Activated CD4-positive, alpha-beta memory T cell treated with anti-CD3 and anti-CD28 coated beads for 36 hours (primary cell): ENCODE results near the gene CFAP54. TPM values are rescaled to one million over a fixed set of nuclear protein-coding genes. Genes with fewer than 3 reads are reported as not detected.

Source experiments
- CTCF ChIA-PET: fragments of 350-600 bp; sonication (Branson Sonifier 250); formaldehyde crosslinking; loops from one replicate; lab custom pipeline; 2021; ENCODE audit warnings: antibody characterized with exemption, inconsistent platforms; lab: Charles Lee
- POLR2A ChIA-PET: fragments of 350-600 bp; sonication (Branson Sonifier 250); formaldehyde crosslinking; loops from one replicate; lab custom pipeline; 2021; ENCODE audit warnings: antibody characterized with exemption; lab: Charles Lee
- DNase-seq: peaks from one replicate; pipeline ENCODE4 v3.0.0-alpha.2; 2020
- H3K27ac Mint-ChIP-seq: one replicate; pipeline ENCODE4 v1.8.0; 2021; ENCODE audit warnings: mixed read lengths
- H3K27me3 Mint-ChIP-seq: one replicate; pipeline ENCODE4 v1.8.0; 2021; ENCODE audit warnings: mixed read lengths
- H3K36me3 Mint-ChIP-seq: one replicate; pipeline ENCODE4 v1.8.0; 2021; ENCODE audit warnings: mixed read lengths
- H3K4me1 Mint-ChIP-seq: one replicate; pipeline ENCODE4 v1.8.0; 2021; ENCODE audit warnings: low read depth, mixed read lengths
- H3K4me3 Mint-ChIP-seq: one replicate; pipeline ENCODE4 v1.8.0; 2021; ENCODE audit warnings: mild to moderate bottlenecking, mixed read lengths
- H3K9me3 Mint-ChIP-seq: one replicate; pipeline ENCODE4 v1.8.0; 2021; ENCODE audit warnings: mixed read lengths
- intact Hi-C: fragments of 100-400 bp; cut with micrococcal nuclease; formaldehyde crosslinking; loops from one replicate; pipeline ENCODE4 v1.15.1; 2023
- total RNA-seq, 2 experiments: library from RNA; stranded (reverse); gene quantifications; one replicate each; pipeline ENCODE4 v1.2.3, GENCODE V29; 2021

The CFAP54 gene
- total RNA-seq, 2 experiments from 2014 or later = 0.31 to 0.33 TPM

DNA sequence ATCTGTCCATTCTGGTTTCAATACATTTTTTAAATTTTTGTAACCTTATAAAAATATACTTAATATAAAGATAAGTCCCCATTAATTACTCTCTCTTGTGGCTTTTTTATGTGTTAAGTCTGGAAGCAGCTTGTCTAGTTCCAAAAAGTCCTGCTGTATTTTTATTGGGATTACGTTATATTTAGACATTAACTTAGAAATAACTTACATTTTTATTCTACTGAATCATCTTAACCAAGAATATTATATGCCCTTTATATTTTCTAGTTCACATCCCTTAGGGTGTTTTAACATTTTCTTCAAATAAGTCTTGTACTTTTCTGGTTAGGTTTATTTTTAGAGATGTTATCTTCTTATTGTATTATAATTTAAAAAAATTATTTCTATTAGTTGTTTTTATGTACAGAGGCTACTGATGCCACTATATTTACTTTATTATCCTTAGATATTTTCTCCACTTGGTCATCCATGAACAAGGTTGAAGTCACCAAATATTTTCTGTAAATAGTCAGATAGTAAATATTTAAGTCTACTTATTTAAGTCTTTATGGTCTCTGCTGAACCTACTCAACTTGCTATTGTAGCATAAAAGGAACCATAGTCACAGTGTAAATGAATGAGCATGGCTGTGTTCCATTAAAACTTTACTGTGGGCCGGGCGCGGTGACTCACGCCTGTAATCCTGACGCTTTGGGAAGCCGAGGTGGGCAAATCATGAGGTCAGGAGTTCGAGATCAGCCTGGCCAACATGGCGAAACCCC, 285.3 kb downstream of the CFAP54 start:
- intact Hi-C loops = no loop called here
- ChIA-PET POLR2A (no interaction called here), CTCF (no interaction called here)
- H3K36me3 Mint-ChIP-seq = no peaks in the 10 kb centered on the region
- H3K27me3 Mint-ChIP-seq = peaks cover 2% of the 10 kb centered on the region
- no peak overlapping the region for H3K27ac Mint-ChIP-seq
- H3K4me3 Mint-ChIP-seq = no peak overlapping the region
- no peaks in the 10 kb centered on the region for H3K4me1 Mint-ChIP-seq
- no peaks in the 10 kb centered on the region for H3K9me3 Mint-ChIP-seq
- no peak for DNase-seq

DNA sequence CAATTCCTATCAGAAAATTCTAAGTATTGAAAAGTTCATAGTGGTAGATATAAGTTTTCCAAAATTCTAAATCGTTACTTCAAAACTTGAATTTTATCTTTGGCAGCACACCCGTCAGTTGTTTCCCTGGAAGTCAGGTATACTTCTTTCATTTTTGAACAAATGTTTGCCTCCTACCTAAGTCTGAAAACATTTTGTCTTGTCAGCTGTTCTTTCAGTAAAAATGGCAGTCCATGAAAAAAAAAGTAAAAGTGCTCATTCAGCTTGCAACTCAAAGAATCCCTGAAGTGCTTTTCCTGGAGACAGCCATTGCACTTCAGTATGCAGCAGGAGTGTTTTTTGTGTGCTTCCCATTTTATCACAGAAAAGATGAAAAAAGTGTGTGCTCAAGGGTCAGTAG, 287.5 kb downstream of the CFAP54 start:
- intact Hi-C loops = no loop called here
- Mint-ChIP-seq H3K4me1 (no peaks in the 10 kb centered on the region), H3K36me3 (no peaks in the 10 kb centered on the region), H3K27me3 (peaks cover 2% of the 10 kb centered on the region), H3K27ac (no peak overlapping the region), H3K4me3 (no peak overlapping the region), H3K9me3 (no peaks in the 10 kb centered on the region)
- ChIA-PET CTCF (no interaction called here), POLR2A (no interaction called here)
- no peak for DNase-seq

DNA sequence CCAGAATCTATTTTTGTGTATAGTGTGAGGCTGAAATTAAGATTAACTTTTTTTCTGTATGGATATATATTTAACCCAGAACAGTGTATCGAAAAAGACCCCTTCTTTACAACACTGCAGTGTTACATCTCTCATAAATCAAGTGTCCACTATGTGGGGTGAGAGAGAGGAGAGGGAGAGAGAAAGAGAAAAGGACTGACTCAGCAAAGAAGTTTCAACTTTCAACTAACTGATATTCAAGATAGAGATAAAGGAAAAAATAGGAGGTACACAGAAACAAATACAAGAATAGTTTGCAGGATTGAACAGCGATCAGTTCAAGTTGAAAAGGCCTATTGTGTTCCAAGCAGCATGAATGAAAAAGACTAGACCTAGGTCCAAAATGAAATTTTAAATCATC, 291.0 kb downstream of the CFAP54 start:
- no peaks in the 10 kb centered on the region for H3K36me3 Mint-ChIP-seq
- CTCF ChIA-PET = no interaction called here
- H3K4me1 Mint-ChIP-seq = no peaks in the 10 kb centered on the region
- peaks cover 2% of the 10 kb centered on the region for H3K27me3 Mint-ChIP-seq
- no peak overlapping the region for H3K4me3 Mint-ChIP-seq
- no peaks in the 10 kb centered on the region for H3K9me3 Mint-ChIP-seq
- intact Hi-C loops = loop anchor here (5.0 kb wide), 1 partner anchor 158 kb away; no protein-coding TSS in a partner anchor
- no peak overlapping the region for H3K27ac Mint-ChIP-seq
- DNase-seq = no peak
- POLR2A ChIA-PET = no interaction called here

DNA sequence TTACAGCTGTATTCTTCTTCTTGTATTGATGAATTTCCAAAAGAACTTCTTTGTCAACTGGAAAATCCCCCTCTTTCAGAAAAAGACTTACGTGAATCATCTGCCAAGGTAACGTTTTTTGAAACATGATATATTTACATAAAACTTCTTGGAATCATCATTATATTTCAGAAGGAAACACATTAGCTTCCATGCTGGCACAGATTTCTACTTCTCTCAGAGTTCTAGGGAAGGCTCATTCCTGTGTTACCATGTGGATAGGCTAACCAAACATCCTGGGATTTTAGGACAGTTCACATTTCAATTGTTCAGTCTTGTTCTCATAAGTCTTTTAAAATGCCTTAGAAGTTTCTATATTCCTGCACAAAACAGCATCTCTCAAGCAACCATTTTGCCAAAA, 297.4 kb downstream of the CFAP54 start:
- ChIA-PET CTCF (no interaction called here), POLR2A (no interaction called here)
- H3K4me3 Mint-ChIP-seq = no peak overlapping the region
- no peak for DNase-seq
- intact Hi-C loops = no loop called here
- H3K4me1 Mint-ChIP-seq = no peaks in the 10 kb centered on the region
- H3K27ac Mint-ChIP-seq = no peak overlapping the region
- no peaks in the 10 kb centered on the region for H3K36me3 Mint-ChIP-seq
- H3K27me3 Mint-ChIP-seq = no peaks in the 10 kb centered on the region
- no peaks in the 10 kb centered on the region for H3K9me3 Mint-ChIP-seq

DNA sequence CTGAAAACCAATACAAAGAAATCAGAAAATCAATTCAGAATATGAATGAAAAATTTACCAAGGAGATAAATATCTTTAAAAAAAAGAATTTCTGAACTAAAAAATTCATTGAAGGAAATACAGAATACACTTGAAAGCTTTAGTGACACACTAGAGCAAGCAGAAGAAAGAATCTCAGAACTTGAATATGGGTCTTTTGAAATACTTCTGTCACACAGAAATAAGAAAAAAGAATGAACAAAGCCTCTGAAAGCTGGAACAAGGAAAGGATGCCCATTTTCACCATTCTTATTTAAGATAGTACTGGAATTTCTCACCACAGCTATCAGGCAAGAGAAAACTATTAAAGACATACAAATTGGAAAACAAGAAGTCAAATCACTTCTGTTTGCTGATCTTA, 314.6 kb downstream of the CFAP54 start:
- POLR2A ChIA-PET = no interaction called here
- H3K4me3 Mint-ChIP-seq = no peak overlapping the region
- peaks cover 11% of the 10 kb centered on the region for H3K27me3 Mint-ChIP-seq
- no peak for DNase-seq
- H3K9me3 Mint-ChIP-seq = peaks cover 19% of the 10 kb centered on the region
- no peak overlapping the region for H3K27ac Mint-ChIP-seq
- intact Hi-C loops = no loop called here
- CTCF ChIA-PET = no interaction called here
- H3K36me3 Mint-ChIP-seq = no peaks in the 10 kb centered on the region
- H3K4me1 Mint-ChIP-seq = no peaks in the 10 kb centered on the region

DNA sequence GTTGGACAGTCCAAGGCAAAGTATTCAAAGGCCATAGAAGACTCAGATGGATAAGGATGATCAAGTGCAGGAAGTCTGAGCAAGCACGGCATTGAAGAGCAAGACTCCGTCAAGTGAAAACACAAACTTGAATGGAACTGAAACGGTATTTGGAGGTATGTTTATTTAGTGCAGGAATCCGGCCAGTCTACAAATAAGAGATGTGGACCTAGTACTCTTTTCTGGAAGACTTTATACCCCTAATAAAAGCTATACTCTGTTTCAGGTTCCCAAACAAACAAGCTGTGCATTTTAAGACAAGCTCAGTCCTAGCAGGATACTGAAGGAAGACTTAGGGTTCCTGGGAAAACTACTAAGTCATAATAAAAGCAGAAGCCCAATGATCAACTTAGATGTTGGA, 316.9 kb downstream of the CFAP54 start:
- CTCF ChIA-PET = no interaction called here
- peaks cover 3% of the 10 kb centered on the region for H3K27me3 Mint-ChIP-seq
- H3K27ac Mint-ChIP-seq = no peak overlapping the region
- no peak for DNase-seq
- H3K9me3 Mint-ChIP-seq = peaks cover 19% of the 10 kb centered on the region
- intact Hi-C loops = no loop called here
- no peaks in the 10 kb centered on the region for H3K36me3 Mint-ChIP-seq
- POLR2A ChIA-PET = no interaction called here
- H3K4me3 Mint-ChIP-seq = no peak overlapping the region
- H3K4me1 Mint-ChIP-seq = no peaks in the 10 kb centered on the region

DNA sequence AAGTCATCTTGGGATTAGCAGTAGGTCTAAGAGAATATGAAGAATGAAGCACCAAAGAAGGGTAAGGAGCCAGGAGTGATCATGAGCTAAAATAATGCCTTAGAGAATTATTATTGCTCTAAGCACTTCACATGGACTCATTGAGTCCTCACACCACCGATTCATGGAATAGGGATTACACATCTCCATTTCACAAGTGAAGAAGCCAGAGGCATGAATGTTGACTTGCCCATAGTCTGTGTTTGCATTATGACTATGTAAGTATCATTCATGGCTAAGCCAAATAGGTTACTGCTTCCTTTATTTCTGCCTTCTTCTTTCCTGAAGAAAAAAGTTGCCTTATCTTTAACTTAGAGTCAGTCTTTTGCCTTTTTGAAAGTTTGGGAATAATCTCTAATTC, 318.4 kb downstream of the CFAP54 start:
- Mint-ChIP-seq H3K36me3 (no peaks in the 10 kb centered on the region), H3K4me3 (no peak overlapping the region), H3K9me3 (peaks cover 18% of the 10 kb centered on the region), H3K27ac (no peak overlapping the region), H3K27me3 (no peaks in the 10 kb centered on the region), H3K4me1 (no peaks in the 10 kb centered on the region)
- no peak for DNase-seq
- POLR2A ChIA-PET = no interaction called here
- intact Hi-C loops = no loop called here
- CTCF ChIA-PET = no interaction called here

DNA sequence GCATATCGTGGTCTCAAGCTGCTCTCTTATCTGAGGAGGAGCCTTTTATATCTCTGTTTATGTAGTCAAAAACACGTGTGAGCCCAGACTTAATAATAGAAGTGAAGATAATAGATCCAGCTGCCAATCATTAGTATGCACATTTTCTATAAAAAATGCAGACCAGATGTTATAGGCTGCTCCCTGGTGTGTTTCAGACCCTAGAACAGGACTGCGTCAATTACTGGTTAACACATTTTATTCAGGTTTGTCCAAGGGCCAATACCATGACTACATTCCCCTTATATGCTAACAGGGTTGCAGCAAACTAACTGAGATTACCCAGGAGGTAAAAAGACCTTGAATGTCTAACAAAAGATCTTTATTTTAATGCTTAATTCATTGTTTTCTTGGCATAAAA, 319.2 kb downstream of the CFAP54 start:
- H3K4me1 Mint-ChIP-seq = no peaks in the 10 kb centered on the region
- H3K36me3 Mint-ChIP-seq = no peaks in the 10 kb centered on the region
- H3K9me3 Mint-ChIP-seq = peaks cover 11% of the 10 kb centered on the region
- POLR2A ChIA-PET = no interaction called here
- no peak overlapping the region for H3K4me3 Mint-ChIP-seq
- CTCF ChIA-PET = no interaction called here
- no peaks in the 10 kb centered on the region for H3K27me3 Mint-ChIP-seq
- intact Hi-C loops = no loop called here
- no peak overlapping the region for H3K27ac Mint-ChIP-seq
- no peak for DNase-seq

DNA sequence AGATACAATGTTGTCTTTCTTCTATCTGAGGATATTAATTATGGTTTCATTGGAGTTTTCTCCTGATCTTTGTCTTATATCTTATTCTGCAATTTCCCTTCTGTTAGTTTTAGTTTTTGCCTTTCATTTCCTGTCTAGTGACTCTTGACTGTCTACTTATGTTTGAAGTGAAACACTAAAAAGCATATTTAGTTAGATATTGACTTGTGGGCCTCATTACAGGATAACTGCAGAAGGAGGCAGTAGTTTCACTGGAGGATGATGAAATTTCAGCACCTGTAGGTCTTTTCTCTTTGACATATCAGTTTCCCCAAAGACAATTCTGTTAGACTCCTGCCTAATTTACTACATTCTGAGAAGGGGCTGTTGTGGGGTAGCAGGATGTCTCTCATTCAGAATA, 320.1 kb downstream of the CFAP54 start:
- Mint-ChIP-seq H3K9me3 (peaks cover 3% of the 10 kb centered on the region), H3K4me3 (no peak overlapping the region), H3K27me3 (no peaks in the 10 kb centered on the region), H3K36me3 (no peaks in the 10 kb centered on the region), H3K4me1 (no peaks in the 10 kb centered on the region), H3K27ac (no peak overlapping the region)
- POLR2A ChIA-PET = no interaction called here
- CTCF ChIA-PET = no interaction called here
- no peak for DNase-seq
- intact Hi-C loops = no loop called here

DNA sequence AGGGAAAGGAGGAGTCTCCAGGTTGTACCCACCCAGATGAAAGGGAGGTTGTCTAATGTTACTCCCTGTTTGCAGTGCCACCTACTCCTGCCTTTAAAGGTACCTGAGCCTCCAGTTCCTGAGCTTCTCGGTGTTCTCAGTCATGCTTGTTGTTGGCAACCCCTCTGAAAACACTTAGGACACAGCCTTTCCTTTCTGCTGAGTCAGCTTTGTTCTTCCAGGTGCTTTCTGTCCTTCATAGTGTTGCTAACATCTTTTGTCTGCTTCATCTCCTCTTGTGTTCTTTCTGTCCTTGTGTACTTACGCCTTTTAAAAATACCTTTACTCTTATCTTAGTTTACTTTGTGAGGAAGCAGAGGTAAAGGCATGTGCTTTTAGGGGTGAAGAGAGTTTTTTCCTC, 320.7 kb downstream of the CFAP54 start:
- POLR2A ChIA-PET = no interaction called here
- H3K27ac Mint-ChIP-seq = no peak overlapping the region
- no peaks in the 10 kb centered on the region for H3K36me3 Mint-ChIP-seq
- DNase-seq = no peak
- H3K27me3 Mint-ChIP-seq = no peaks in the 10 kb centered on the region
- H3K4me3 Mint-ChIP-seq = no peak overlapping the region
- no peaks in the 10 kb centered on the region for H3K4me1 Mint-ChIP-seq
- intact Hi-C loops = no loop called here
- H3K9me3 Mint-ChIP-seq = no peaks in the 10 kb centered on the region
- CTCF ChIA-PET = no interaction called here

DNA sequence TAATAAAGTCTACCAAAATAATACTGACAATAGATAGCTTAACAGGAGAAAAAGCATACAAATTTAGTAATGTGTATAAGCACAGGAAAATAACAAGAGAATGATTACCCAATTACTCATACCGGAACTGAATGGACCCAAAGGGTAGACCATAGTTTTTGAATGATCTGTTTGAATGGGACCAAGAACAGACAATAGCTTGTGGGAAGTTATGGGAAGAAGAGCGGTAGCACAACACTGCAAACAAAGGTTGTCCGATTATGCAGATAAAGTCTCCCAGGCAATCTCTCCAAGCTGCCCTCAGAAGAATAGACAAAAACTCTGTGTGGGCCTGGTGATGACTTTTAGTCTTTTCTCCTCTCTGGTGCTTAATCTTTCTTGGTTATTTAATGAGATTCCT, 321.1 kb downstream of the CFAP54 start:
- Mint-ChIP-seq H3K9me3 (no peaks in the 10 kb centered on the region), H3K27me3 (no peaks in the 10 kb centered on the region), H3K36me3 (no peaks in the 10 kb centered on the region), H3K4me3 (no peak overlapping the region), H3K4me1 (no peaks in the 10 kb centered on the region), H3K27ac (no peak overlapping the region)
- POLR2A ChIA-PET = no interaction called here
- intact Hi-C loops = no loop called here
- CTCF ChIA-PET = no interaction called here
- no peak for DNase-seq

DNA sequence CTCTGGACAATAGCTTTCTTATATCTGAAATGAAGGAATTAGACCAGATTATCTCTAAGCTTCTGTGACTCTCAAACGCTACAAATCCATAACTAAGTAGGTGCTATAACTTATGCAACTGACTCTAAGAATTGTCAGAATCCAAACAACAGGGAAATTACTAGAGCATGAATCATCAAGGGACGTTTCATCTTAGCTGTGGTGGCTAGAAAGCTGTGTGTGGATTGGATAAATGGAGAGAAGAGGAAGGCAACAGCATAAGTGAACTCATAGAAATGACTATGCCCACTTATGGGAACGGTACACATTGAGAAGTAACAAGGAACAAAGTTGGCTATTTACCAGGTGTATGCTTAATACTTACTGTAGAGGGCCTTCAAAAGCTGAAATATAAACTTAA, 321.7 kb downstream of the CFAP54 start:
- Mint-ChIP-seq H3K27ac (no peak overlapping the region), H3K9me3 (no peaks in the 10 kb centered on the region), H3K36me3 (no peaks in the 10 kb centered on the region), H3K4me3 (no peak overlapping the region), H3K27me3 (no peaks in the 10 kb centered on the region), H3K4me1 (no peaks in the 10 kb centered on the region)
- intact Hi-C loops = no loop called here
- DNase-seq = no peak
- ChIA-PET POLR2A (no interaction called here), CTCF (no interaction called here)

DNA sequence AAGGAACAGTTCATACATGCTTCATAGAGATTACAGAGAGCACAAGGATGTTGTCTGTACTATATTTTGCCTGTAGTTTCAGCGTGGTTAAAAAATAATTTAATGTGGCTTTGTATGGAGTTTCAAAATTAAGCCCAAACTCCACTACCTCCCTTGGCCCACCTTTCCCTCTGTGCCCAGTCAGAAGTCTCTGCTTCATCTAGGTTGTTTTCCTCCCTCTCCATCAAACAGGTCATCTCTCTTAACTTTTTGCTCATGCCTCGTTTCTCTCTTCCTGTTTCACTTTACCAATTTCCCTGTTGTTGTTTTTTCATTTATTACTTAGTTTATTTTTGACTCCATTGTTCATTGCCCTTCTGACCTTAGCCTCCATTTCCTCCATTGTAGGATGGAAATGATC, 322.8 kb downstream of the CFAP54 start:
- no peak overlapping the region for H3K27ac Mint-ChIP-seq
- ChIA-PET CTCF (no interaction called here), POLR2A (no interaction called here)
- no peaks in the 10 kb centered on the region for H3K9me3 Mint-ChIP-seq
- H3K4me1 Mint-ChIP-seq = no peaks in the 10 kb centered on the region
- intact Hi-C loops = no loop called here
- H3K36me3 Mint-ChIP-seq = no peaks in the 10 kb centered on the region
- H3K27me3 Mint-ChIP-seq = no peaks in the 10 kb centered on the region
- DNase-seq = no peak
- no peak overlapping the region for H3K4me3 Mint-ChIP-seq
